MM.1S (cell line): Measurements from ENCODE around the gene CIPC.

Experiments used
- DNase-seq: peaks from one replicate; pipeline ENCODE4 v3.0.0-alpha.2; 2015
- H2AFZ ChIP-seq: fragments of 300-600 bp; sonication (generic); 2 replicates; pipeline ENCODE4 v1.6.0; 2016; ENCODE audit warnings: antibody characterized with exemption, low read length
- H3F3A ChIP-seq: fragments of 300-600 bp; sonication (generic); 2 replicates; pipeline ENCODE4 v1.6.1; 2016; ENCODE audit warnings: mild to moderate bottlenecking, antibody characterized with exemption, low read length, moderate library complexity, mixed read lengths; ENCODE audit not compliant: insufficient read depth
- H3K27ac ChIP-seq: fragments of 300-600 bp; sonication (generic); 2 replicates; pipeline ENCODE4 v1.5.1; 2016; ENCODE audit warnings: mild to moderate bottlenecking, low read length
- H3K27me3 ChIP-seq: fragments of 300-600 bp; sonication (generic); replicated peaks from 2 replicates; pipeline ENCODE4 v1.6.0; 2016; ENCODE audit warnings: low read length; ENCODE audit not compliant: insufficient read depth
- H3K36me3 ChIP-seq: fragments of 300-600 bp; sonication (generic); replicated peaks from 2 replicates; pipeline ENCODE4 v1.6.1; 2016; ENCODE audit warnings: mild to moderate bottlenecking, low read length, mixed read lengths; ENCODE audit not compliant: insufficient read depth
- H3K4me1 ChIP-seq: fragments of 300-600 bp; sonication (generic); 2 replicates; pipeline ENCODE4 v1.6.1; 2016; ENCODE audit warnings: low read length, mixed read lengths
- H3K4me2 ChIP-seq: fragments of 300-600 bp; sonication (generic); 2 replicates; pipeline ENCODE4 v1.6.0; 2016; ENCODE audit warnings: low read depth, low read length
- H3K4me3 ChIP-seq: fragments of 300-600 bp; sonication (generic); 2 replicates; pipeline ENCODE4 v1.5.1; 2016; ENCODE audit warnings: low read length, mixed read lengths
- H3K79me2 ChIP-seq: fragments of 300-600 bp; sonication (generic); 2 replicates; pipeline ENCODE4 v1.6.1; 2016; ENCODE audit warnings: mixed run types, low read length, mixed read lengths
- H3K9ac ChIP-seq: fragments of 300-600 bp; sonication (generic); 2 replicates; pipeline ENCODE4 v1.6.1; 2016; ENCODE audit warnings: low read length, mixed read lengths
- H3K9me2 ChIP-seq: fragments of 300-600 bp; sonication (generic); replicated peaks from 2 replicates; pipeline ENCODE4 v1.6.1; 2016; ENCODE audit warnings: mild to moderate bottlenecking, low read length, mixed read lengths; ENCODE audit not compliant: insufficient read depth
- H3K9me3 ChIP-seq: fragments of 300-600 bp; sonication (generic); replicated peaks from 2 replicates; pipeline ENCODE4 v1.6.1; 2016; ENCODE audit warnings: mild to moderate bottlenecking, low read length, mixed read lengths; ENCODE audit not compliant: insufficient read depth
- H4K20me1 ChIP-seq: fragments of 300-600 bp; sonication (generic); 2 replicates; pipeline ENCODE4 v1.6.1; 2016; ENCODE audit warnings: mild to moderate bottlenecking, low read length, moderate library complexity, mixed read lengths; ENCODE audit not compliant: insufficient read depth
- CTCF ChIP-seq: fragments of 300-600 bp; sonication (generic); IDR thresholded peaks from 2 replicates; pipeline ENCODE4 v1.5.1; 2016; ENCODE audit warnings: antibody characterized with exemption, low read length, mixed read lengths
- EZH2 ChIP-seq: fragments of 300-600 bp; sonication (generic); optimal IDR thresholded peaks from 2 replicates; pipeline ENCODE3; 2017; ENCODE audit warnings: low read depth, mild to moderate bottlenecking, antibody characterized with exemption, low read length, mixed read lengths
- EZH2phosphoT487 ChIP-seq: fragments of 300-600 bp; sonication (generic); IDR thresholded peaks from 2 replicates; pipeline ENCODE4 v1.6.1; 2018; ENCODE audit warnings: antibody characterized with exemption, low read length

CIPC gene

GRCh38 chr14:77125823-77126325 lies 27.8 kb downstream of the CIPC start:
- Histone ChIP-seq H3K9me3 (no peaks in the 10 kb centered on the region), H3K27me3 (peaks cover 10% of the 10 kb centered on the region), H3K27ac (no peak overlapping the region), H3K36me3 (no peaks in the 10 kb centered on the region), H3K79me2 (no peaks in the 10 kb centered on the region), H3K9me2 (no peaks in the 10 kb centered on the region), H3K4me1 (peaks cover 10% of the 10 kb centered on the region), H3K4me2 (no peak overlapping the region), H4K20me1 (no peaks in the 10 kb centered on the region), H3K9ac (no peak overlapping the region), H3K4me3 (no peak overlapping the region), H3F3A (peaks cover 8% of the 10 kb centered on the region), H2AFZ (no peak overlapping the region)
- DNase-seq, result no peak
- TF ChIP-seq CTCF (no peak), EZH2phosphoT487 (no peak), EZH2 (no peak)

DNA sequence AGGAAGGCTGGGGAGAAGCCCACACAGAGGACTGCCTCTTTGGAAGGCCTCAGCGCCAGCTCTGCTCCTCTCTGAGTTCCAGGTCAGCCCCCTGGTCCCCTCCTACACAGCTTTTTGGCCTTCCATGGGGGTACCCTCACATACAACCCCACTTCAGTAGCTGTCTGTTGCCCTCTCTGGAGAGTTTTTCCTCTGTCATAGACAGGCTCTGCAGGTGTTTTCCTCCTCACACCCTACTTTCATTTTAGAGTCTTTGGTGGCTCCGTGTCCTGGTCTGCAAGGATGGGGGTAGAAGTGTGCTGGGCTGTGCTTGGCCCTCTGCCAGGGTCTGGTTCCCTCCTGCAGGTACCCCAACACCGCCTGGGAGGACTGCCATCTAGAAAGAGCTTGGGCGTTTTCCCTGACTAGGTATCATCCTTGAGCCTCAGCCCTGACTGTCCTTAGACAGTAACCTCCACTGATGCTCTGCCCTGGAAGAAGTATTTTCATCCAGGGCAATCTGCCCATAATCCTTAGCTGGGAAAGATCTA lies 28.5 kb downstream of the CIPC start:
- H3K9me3 ChIP-seq, result no peaks in the 10 kb centered on the region
- no peak for DNase-seq
- H3K27ac ChIP-seq, result no peak overlapping the region
- H3F3A ChIP-seq, result 0 out of 2 replicates have a peak, but pooled peaks cover 1% of the 10 kb centered on the region
- H3K4me1 ChIP-seq, result peaks cover 5% of the 10 kb centered on the region; the same call in 1 of the 2 replicates
- H3K4me2 ChIP-seq, result no peak overlapping the region
- no peak overlapping the region for H3K4me3 ChIP-seq
- H3K27me3 ChIP-seq, result peaks cover 10% of the 10 kb centered on the region
- TF ChIP-seq CTCF (no peak), EZH2 (no peak), EZH2phosphoT487 (no peak)
- no peaks in the 10 kb centered on the region for H3K9me2 ChIP-seq
- no peaks in the 10 kb centered on the region for H3K79me2 ChIP-seq
- no peak overlapping the region for H2AFZ ChIP-seq
- no peaks in the 10 kb centered on the region for H3K36me3 ChIP-seq
- H3K9ac ChIP-seq, result no peak overlapping the region
- H4K20me1 ChIP-seq, result no peaks in the 10 kb centered on the region

DNA sequence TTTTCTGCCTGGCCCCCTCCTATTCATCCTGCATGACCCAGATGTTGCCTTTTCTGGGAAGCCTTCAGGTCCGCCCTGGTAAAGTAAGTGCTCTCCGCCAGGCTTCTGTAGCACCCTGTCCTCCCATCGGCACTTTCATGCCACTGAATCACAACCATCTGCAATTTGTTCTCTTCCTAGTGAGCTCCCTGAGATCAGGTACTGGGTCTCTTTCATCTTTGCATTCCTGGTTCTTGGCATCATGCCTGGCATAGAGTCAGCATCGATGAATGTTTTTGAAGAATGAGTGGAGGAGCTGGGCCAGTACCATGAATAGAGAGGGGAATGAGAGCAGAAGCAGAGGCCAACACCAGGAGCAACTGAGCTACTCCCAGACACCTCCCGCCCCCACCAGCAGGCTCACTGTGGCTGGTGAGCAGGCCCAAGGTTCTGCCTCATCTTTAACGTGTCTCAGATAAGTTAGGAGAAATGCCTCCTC lies 30.4 kb downstream of the CIPC start:
- H4K20me1 ChIP-seq, result no peaks in the 10 kb centered on the region
- DNase-seq, result no peak
- no peak overlapping the region for H3K9ac ChIP-seq
- TF ChIP-seq CTCF (no peak), EZH2phosphoT487 (no peak), EZH2 (no peak)
- H3K9me2 ChIP-seq, result no peaks in the 10 kb centered on the region
- no peaks in the 10 kb centered on the region for H3K9me3 ChIP-seq
- no peak overlapping the region for H3K27ac ChIP-seq
- H3F3A ChIP-seq, result no peaks in the 10 kb centered on the region
- H3K36me3 ChIP-seq, result no peaks in the 10 kb centered on the region
- H3K4me2 ChIP-seq, result no peak overlapping the region
- no peaks in the 10 kb centered on the region for H3K79me2 ChIP-seq
- peaks cover 10% of the 10 kb centered on the region for H3K27me3 ChIP-seq
- no peak overlapping the region for H3K4me3 ChIP-seq
- H2AFZ ChIP-seq, result no peak overlapping the region
- H3K4me1 ChIP-seq, result no peaks in the 10 kb centered on the region
